GM19099 (cell line): ENCODE results near the gene ARHGAP24.

Experiments used
- POLR2A ChIP-seq: IDR thresholded peaks from 3 replicates; pipeline ENCODE4 v1.6.1; 2011; ENCODE audit warnings: low read depth; ENCODE audit not compliant: insufficient read length; ENCODE audit errors: extremely low read depth

Gene ARHGAP24

GRCh38 chr4:85946821-85947220, 471.9 kb downstream of the ARHGAP24 start:
- no peak for TF ChIP-seq POLR2A

- no peak for TF ChIP-seq POLR2A
Measured at GRCh38 chr4:85951099-85951498, 476.1 kb downstream of the ARHGAP24 start.

- TF ChIP-seq POLR2A: no peak
Measured at GRCh38 chr4:85952528-85952927, 477.6 kb downstream of the ARHGAP24 start.

GRCh38 chr4:85952972-85953650, 478.2 kb downstream of the ARHGAP24 start:
- TF ChIP-seq POLR2A: no peak

GRCh38 chr4:85953651-85954018, 478.7 kb downstream of the ARHGAP24 start:
- no peak for TF ChIP-seq POLR2A

GRCh38 chr4:85955620-85956292, 480.8 kb downstream of the ARHGAP24 start:
- TF ChIP-seq POLR2A: no peak

GRCh38 chr4:85956293-85956945, 481.5 kb downstream of the ARHGAP24 start:
- no peak for TF ChIP-seq POLR2A

- no peak for TF ChIP-seq POLR2A
Measured at GRCh38 chr4:85961887-85962286, 486.9 kb downstream of the ARHGAP24 start.

GRCh38 chr4:85963231-85963630, 488.3 kb downstream of the ARHGAP24 start:
- no peak for TF ChIP-seq POLR2A

GRCh38 chr4:85964298-85964697, 489.3 kb downstream of the ARHGAP24 start:
- no peak for TF ChIP-seq POLR2A

- TF ChIP-seq POLR2A: no peak
Measured at GRCh38 chr4:85965529-85965928, 490.6 kb downstream of the ARHGAP24 start.

- TF ChIP-seq POLR2A: no peak
Measured at GRCh38 chr4:85966373-85966772, 491.4 kb downstream of the ARHGAP24 start.

- TF ChIP-seq POLR2A: no peak
Measured at GRCh38 chr4:85967872-85968271, 492.9 kb downstream of the ARHGAP24 start.

GRCh38 chr4:85968945-85969819, 494.2 kb downstream of the ARHGAP24 start:
- TF ChIP-seq POLR2A: no peak

- TF ChIP-seq POLR2A: no peak
Measured at GRCh38 chr4:85970535-85970934, 495.6 kb downstream of the ARHGAP24 start.
